ENCODE data around the gene FFAR1.

The FFAR1 gene

GRCh38 chr19:35352177-35352447 lies 4.4 kb downstream of the FFAR1 start:
- no peak for DNase-seq
- TF ChIP-seq CTCF (IDR thresholded peaks at IDR 0.05; ENCODE audit: low read depth, low read length) = no peak
- no peaks in the 10 kb centered on the region for H3K27me3 ChIP-seq
- no peaks in the 10 kb centered on the region for H3K36me3 ChIP-seq
- no peaks in the 10 kb centered on the region for H3K9me3 ChIP-seq
- H3K4me3 ChIP-seq (ENCODE audit: low read depth, low read length) = no peak overlapping the region
- H3K4me1 ChIP-seq = peaks cover 3% of the 10 kb centered on the region

- TF ChIP-seq CTCF (IDR thresholded peaks at IDR 0.05; ENCODE audit: low read depth, low read length) = peak; percentile 93
- Histone ChIP-seq H3K9me3 (no peaks in the 10 kb centered on the region), H3K36me3 (no peaks in the 10 kb centered on the region), H3K27me3 (no peaks in the 10 kb centered on the region), H3K4me1 (peaks cover 3% of the 10 kb centered on the region), H3K4me3 (ENCODE audit: low read depth, low read length) (no peak overlapping the region)
- DNase-seq = peak; percentile 79
These were observed 5.0 kb downstream of the FFAR1 start for GRCh38 chr19:35352448-35353304.

GRCh38 chr19:35353635-35354034 lies 5.9 kb downstream of the FFAR1 start:
- Histone ChIP-seq H3K27me3 (no peaks in the 10 kb centered on the region), H3K4me3 (ENCODE audit: low read depth, low read length) (no peak overlapping the region), H3K4me1 (peaks cover 10% of the 10 kb centered on the region), H3K9me3 (no peaks in the 10 kb centered on the region), H3K36me3 (no peaks in the 10 kb centered on the region)
- DNase-seq = no peak
- no peak for TF ChIP-seq CTCF (IDR thresholded peaks at IDR 0.05; ENCODE audit: low read depth, low read length)

GRCh38 chr19:35354898-35355297 lies 7.2 kb downstream of the FFAR1 start:
- no peak for DNase-seq
- H3K4me1 ChIP-seq = peaks cover 10% of the 10 kb centered on the region
- no peaks in the 10 kb centered on the region for H3K36me3 ChIP-seq
- H3K9me3 ChIP-seq = no peaks in the 10 kb centered on the region
- TF ChIP-seq CTCF (IDR thresholded peaks at IDR 0.05; ENCODE audit: low read depth, low read length) = no peak
- H3K4me3 ChIP-seq (ENCODE audit: low read depth, low read length) = no peak overlapping the region
- H3K27me3 ChIP-seq = no peaks in the 10 kb centered on the region

- Histone ChIP-seq H3K9me3 (no peaks in the 10 kb centered on the region), H3K36me3 (no peaks in the 10 kb centered on the region), H3K4me3 (ENCODE audit: low read depth, low read length) (no peak overlapping the region), H3K27me3 (no peaks in the 10 kb centered on the region), H3K4me1 (peaks cover 10% of the 10 kb centered on the region)
- DNase-seq = no peak
- TF ChIP-seq CTCF (IDR thresholded peaks at IDR 0.05; ENCODE audit: low read depth, low read length) = no peak
These were observed 8.2 kb downstream of the FFAR1 start for GRCh38 chr19:35355791-35356460.
